H1 (cell line): ENCODE data around the gene CST11. TPM values are rescaled to one million over a fixed set of nuclear protein-coding genes. Genes with fewer than 3 reads are reported as not detected.
A peak's percentile ranks its signal among the peaks of the same experiment; 100 is the strongest.

Source experiments
- CTCF ChIA-PET: fragments of 300-600 bp; sonication (Branson Sonifier 250); formaldehyde crosslinking; loops from one replicate; lab custom pipeline; 2021; ENCODE audit not compliant: partially characterized antibody; lab: Charles Lee
- POLR2A ChIA-PET: fragments of 300-600 bp; sonication (Branson Sonifier 250); formaldehyde crosslinking; loops from one replicate; lab custom pipeline; 2021; ENCODE audit warnings: inconsistent platforms; ENCODE audit not compliant: partially characterized antibody; lab: Charles Lee
- DNase-seq, 2 experiments: peaks; one replicate each; pipeline versions ENCODE4 v3.0.0 to v3.0.0-alpha.2; 2010 to 2022; ENCODE audit warnings: low spot score in 2 of 2, low read depth in 1 of 2, mixed read lengths in 1 of 2
- FAIRE-seq: peaks from 2 replicates; lab custom pipeline; 2011; peaks lifted over from hg19 to GRCh38; lab: Jason Lieb, UNC
- H2AFZ ChIP-seq: 2 replicates; pipeline ENCODE4 v1.8.1; 2012; ENCODE audit warnings: low read length, inconsistent platforms
- H2AK5ac ChIP-seq: 2 replicates; pipeline ENCODE4 v1.6.1; 2013; ENCODE audit warnings: low read depth, low read length
- H2BK120ac ChIP-seq: replicated peaks from 2 replicates; pipeline ENCODE3; 2013; ENCODE audit warnings: low read depth, low read length, inconsistent platforms
- H2BK12ac ChIP-seq: 2 replicates; pipeline ENCODE4 v1.6.1; 2013; ENCODE audit warnings: low read depth, low read length
- H2BK15ac ChIP-seq: 2 replicates; pipeline ENCODE4 v1.6.1; 2013; ENCODE audit warnings: low read length
- H2BK20ac ChIP-seq: 2 replicates; pipeline ENCODE4 v1.6.1; 2013; ENCODE audit warnings: low read length
- H2BK5ac ChIP-seq: 2 replicates; pipeline ENCODE4 v1.6.1; 2013; ENCODE audit warnings: low read depth, low read length
- H3K14ac ChIP-seq: 2 replicates; pipeline ENCODE4 v1.6.1; 2013; ENCODE audit warnings: inconsistent platforms; ENCODE audit not compliant: insufficient read length
- H3K18ac ChIP-seq: 2 replicates; pipeline ENCODE4 v1.6.1; 2013; ENCODE audit warnings: low read length; ENCODE audit errors: extremely low read depth
- H3K23ac ChIP-seq: 2 replicates; pipeline ENCODE4 v1.6.1; 2013; ENCODE audit warnings: inconsistent platforms; ENCODE audit not compliant: insufficient read length
- H3K23me2 ChIP-seq: 2 replicates; pipeline ENCODE4 v1.6.1; 2013; ENCODE audit warnings: low read depth, low read length
- H3K27ac ChIP-seq: 2 replicates; pipeline ENCODE4 v1.6.1; 2011; ENCODE audit warnings: low read depth, low read length, inconsistent platforms
- H3K27me3 ChIP-seq, 4 experiments: replicated peaks in 1 of 4; 1 replicate in 1 of 4; 2 replicates in 3 of 4; pipeline versions ENCODE4 v1.6.1 to v1.8.1; 2011 to 2013; ENCODE audit warnings: low read length in 3 of 4, mild to moderate bottlenecking in 3 of 4, inconsistent platforms in 2 of 4, mixed read lengths in 2 of 4, moderate library complexity in 1 of 4; ENCODE audit not compliant: control insufficient read depth in 3 of 4, insufficient read depth in 3 of 4; ENCODE audit errors: extremely low read depth in 1 of 4
- H3K36me3 ChIP-seq, 4 experiments: 2 replicates each; pipeline versions ENCODE4 v1.6.1 to v1.8.1; 2011 to 2013; ENCODE audit warnings: mild to moderate bottlenecking in 4 of 4, low read length in 3 of 4, moderate library complexity in 2 of 4, control low read depth in 1 of 4, inconsistent platforms in 1 of 4; ENCODE audit not compliant: insufficient read depth in 4 of 4, control insufficient read depth in 2 of 4
- H3K4ac ChIP-seq: replicated peaks from 2 replicates; pipeline ENCODE3; 2013; ENCODE audit warnings: low read length, low read depth, mixed read lengths, inconsistent platforms; ENCODE audit not compliant: insufficient read length
- H3K4me1 ChIP-seq, 4 experiments: replicated peaks in 1 of 4; 1 replicate in 1 of 4; 2 replicates in 3 of 4; pipeline versions ENCODE4 v1.6.1 to v1.8.1; 2011 to 2013; ENCODE audit warnings: low read length in 3 of 4, inconsistent platforms in 2 of 4, mixed read lengths in 1 of 4; ENCODE audit not compliant: insufficient read depth in 4 of 4, control insufficient read depth in 3 of 4
- H3K4me2 ChIP-seq, 2 experiments: 2 replicates each; pipeline versions ENCODE4 v1.6.1 to v1.8.1; 2011 to 2013; ENCODE audit warnings: low read depth in 2 of 2, low read length in 2 of 2, control low read depth in 1 of 2, inconsistent platforms in 1 of 2, mild to moderate bottlenecking in 1 of 2; ENCODE audit not compliant: insufficient read depth in 1 of 2
- H3K4me3 ChIP-seq, 4 experiments: fragments of 200-600, 300-600 bp in 1 of 4; sonication (generic), shearing (Covaris generic), sonication (Bioruptor Twin) in 1 of 4; 2 replicates each; pipeline versions ENCODE4 v1.5.1 to v1.8.1; 2011 to 2016; ENCODE audit warnings: low read length in 4 of 4, low read depth in 3 of 4, control low read depth in 2 of 4, inconsistent platforms in 2 of 4, mild to moderate bottlenecking in 2 of 4, mixed read lengths in 1 of 4, moderate library complexity in 1 of 4; ENCODE audit not compliant: insufficient read depth in 2 of 4; ENCODE audit errors: extremely low read depth in 1 of 4
- H3K56ac ChIP-seq: replicated peaks from 2 replicates; pipeline ENCODE3; 2013; ENCODE audit warnings: low read depth, mild to moderate bottlenecking, mixed read lengths, low read length, inconsistent platforms; ENCODE audit not compliant: insufficient read length
- H3K79me1 ChIP-seq: 2 replicates; pipeline ENCODE4 v1.6.1; 2013; ENCODE audit warnings: low read depth, low read length, control low read depth
- H3K79me2 ChIP-seq, 2 experiments: 2 replicates each; pipeline versions ENCODE4 v1.6.1 to v1.8.1; 2012 to 2013; ENCODE audit warnings: low read length in 2 of 2, mild to moderate bottlenecking in 2 of 2, inconsistent platforms in 1 of 2; ENCODE audit not compliant: insufficient read depth in 2 of 2, control insufficient read depth in 1 of 2
- H3K9ac ChIP-seq, 4 experiments: replicated peaks in 1 of 4; 1 replicate in 1 of 4; 2 replicates in 3 of 4; pipeline versions ENCODE4 v1.6.1 to v1.8.1; 2011 to 2013; ENCODE audit warnings: low read depth in 3 of 4, low read length in 3 of 4, control low read depth in 2 of 4, mild to moderate bottlenecking in 2 of 4, moderate library complexity in 2 of 4, inconsistent platforms in 1 of 4; ENCODE audit errors: extremely low read depth in 1 of 4
- H3K9me3 ChIP-seq, 2 experiments: 2 replicates each; pipeline versions ENCODE4 v1.6.1 to v1.8.1; 2012 to 2013; ENCODE audit warnings: mild to moderate bottlenecking in 2 of 2, moderate library complexity in 2 of 2, control low read depth in 1 of 2, inconsistent platforms in 1 of 2, low read depth in 1 of 2, low read length in 1 of 2, mixed read lengths in 1 of 2; ENCODE audit not compliant: insufficient read depth in 2 of 2
- H4K20me1 ChIP-seq, 2 experiments: replicated peaks in 1 of 2; 2 replicates each; pipeline versions ENCODE3 to v1.8.1; 2011 to 2013; ENCODE audit warnings: inconsistent platforms in 2 of 2, low read length in 2 of 2, mild to moderate bottlenecking in 1 of 2; ENCODE audit not compliant: insufficient read depth in 2 of 2, control insufficient read depth in 1 of 2
- H4K5ac ChIP-seq: 2 replicates; pipeline ENCODE4 v1.6.1; 2013; ENCODE audit warnings: low read length, low read depth, mixed read lengths, inconsistent platforms; ENCODE audit not compliant: insufficient read length
- H4K8ac ChIP-seq: 2 replicates; pipeline ENCODE4 v1.8.0; 2013; ENCODE audit warnings: mild to moderate bottlenecking, moderate library complexity, low read length, inconsistent platforms; ENCODE audit not compliant: insufficient read depth; ENCODE audit errors: extremely low read depth
- H4K91ac ChIP-seq: replicated peaks from 2 replicates; pipeline ENCODE3; 2013; ENCODE audit warnings: low read length, mixed read lengths, inconsistent platforms; ENCODE audit not compliant: insufficient read length
- CHD1 ChIP-seq: IDR thresholded peaks from 2 replicates; pipeline ENCODE4 v1.6.1; 2012; ENCODE audit warnings: low read depth, low read length, improper control_type of control experiment
- E2F6 ChIP-seq: IDR thresholded peaks from 2 replicates; pipeline ENCODE4 v1.6.1; 2012; ENCODE audit warnings: inconsistent platforms
- HDAC2 ChIP-seq, 2 experiments: fragments of 300-600 bp in 1 of 2; sonication (generic) in 1 of 2; IDR thresholded peaks; 2 replicates each; pipeline ENCODE4 v1.6.1; 2011 to 2012; ENCODE audit warnings: low read depth in 2 of 2, low read length in 2 of 2, mild to moderate bottlenecking in 2 of 2, moderate library complexity in 2 of 2, borderline replicate concordance in 1 of 2, inconsistent platforms in 1 of 2
- JUND ChIP-seq: IDR thresholded peaks from 2 replicates; pipeline ENCODE4 v1.6.1; 2011; ENCODE audit warnings: mild to moderate bottlenecking, improper control_type of control experiment, low read length
- MAFK ChIP-seq: IDR thresholded peaks from 2 replicates; pipeline ENCODE4 v1.6.1; 2012; ENCODE audit warnings: low read depth, mild to moderate bottlenecking, improper control_type of control experiment, low read length
- SAP30 ChIP-seq: fragments of 300-600 bp; sonication (generic); IDR thresholded peaks from 2 replicates; pipeline ENCODE4 v1.7.1; 2012; ENCODE audit warnings: low read length, moderate library complexity, mild to moderate bottlenecking, inconsistent platforms; ENCODE audit not compliant: insufficient read depth, insufficient replicate concordance
- YY1 ChIP-seq: IDR thresholded peaks from 2 replicates; pipeline ENCODE4 v1.6.1; 2011; ENCODE audit warnings: low read depth, mild to moderate bottlenecking, low read length
- WGBS, 2 experiments: shearing (Covaris generic) in 1 of 2; methylation state at CpG; one replicate each; pipeline versions ENCODE4 v1.1.6 to v1.1.7; 2013 to 2015; ENCODE audit warnings: low lambda C conversion rate in 2 of 2, mixed read lengths in 2 of 2, inconsistent platforms in 1 of 2, low coverage in 1 of 2, missing lambda C conversion rate in 1 of 2; ENCODE audit not compliant: insufficient replicate concordance in 2 of 2, insufficient coverage in 1 of 2, insufficient read length in 1 of 2; ENCODE audit errors: extremely low coverage in 1 of 2, missing lambda C conversion rate in 1 of 2; 5-methylcytosine and 5-hydroxymethylcytosine counted together
- polyA plus RNA-seq, 7 experiments: library from polyadenylated mRNA; depleted of rRNA in 3 of 7; stranded (reverse) in 5 of 7; unstranded in 2 of 7; fragments of >200 nt in 5 of 7; fragments of 200-250 nt in 2 of 7; gene quantifications; 1 replicate in 5 of 7; 2 replicates in 1 of 7; 4 replicates in 1 of 7; pipeline versions ENCODE4 v1.2.1 to v1.2.3, GENCODE V29; 2011 to 2013; ENCODE audit warnings: missing spikeins in 2 of 7, mixed read lengths in 2 of 7
- total RNA-seq: library from RNA; stranded (reverse); fragmentation: NEBNext Ultra II Directional; extraction: Animal tissue kit (Norgen Biotek cat#: 25700); gene quantifications from 2 replicates; pipeline ENCODE4 v1.2.1, GENCODE V29; 2021
- TF ChIP-seq, protein P1 (sequence below): IDR thresholded peaks from 2 replicates; pipeline ENCODE4 v1.6.1; 2011; ENCODE audit warnings: low read depth, mild to moderate bottlenecking, low read length; ENCODE audit not compliant: insufficient read depth
- TF ChIP-seq, protein P2 (sequence below), 3 experiments: IDR thresholded peaks; 1 replicate in 2 of 3; 2 replicates in 1 of 3; pipeline versions ENCODE4 v1.5.1 to v1.6.1; 2011; ENCODE audit warnings: low read length in 3 of 3, mild to moderate bottlenecking in 3 of 3, inconsistent platforms in 2 of 3, low read depth in 1 of 3, moderate library complexity in 1 of 3; ENCODE audit not compliant: insufficient read depth in 1 of 3; ENCODE audit errors: control extremely low read depth in 1 of 3

CST11 gene
- total and polyA plus RNA-seq, 2 of the 8 experiments (the other 6 are each of a cell fraction or from before 2014, with no cell fraction given), result 2.0 TPM; not detected in 1

DNA sequence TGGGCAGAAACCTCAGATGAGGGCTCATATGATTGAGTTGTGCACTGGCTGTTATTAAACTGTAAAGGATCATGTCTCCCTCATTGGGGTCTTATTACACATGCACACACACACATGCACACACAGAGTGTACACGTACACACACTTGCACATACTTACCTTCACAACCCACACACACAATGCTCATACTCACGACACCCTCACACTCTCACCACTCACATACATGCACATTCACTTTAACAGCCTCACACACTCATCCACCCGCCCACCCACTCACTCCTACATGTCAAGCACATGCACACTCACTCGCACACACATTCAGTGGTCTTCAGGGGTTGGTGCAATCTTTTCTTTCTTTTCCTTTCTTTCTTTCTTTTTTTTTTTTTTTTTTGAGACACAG, 7.8 kb downstream of the CST11 start:
- no peak overlapping the region for H3K4ac ChIP-seq
- CTCF ChIA-PET, result interaction anchor here (0.9 to 18.9 kb wide), 10 partner anchors 9 to 223 kb away, joined by 3 to 328 read pairs (median 11); partner anchors contain the start of gene CST9
- 91% methylated on average over 3 of the region's 4 CpGs; no CpG with 5 or more reads in 1 of the 2 experiments for WGBS, 2 experiments
- TF ChIP-seq, protein P1, sequence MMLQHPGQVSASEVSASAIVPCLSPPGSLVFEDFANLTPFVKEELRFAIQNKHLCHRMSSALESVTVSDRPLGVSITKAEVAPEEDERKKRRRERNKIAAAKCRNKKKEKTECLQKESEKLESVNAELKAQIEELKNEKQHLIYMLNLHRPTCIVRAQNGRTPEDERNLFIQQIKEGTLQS, result no peak
- no peak for TF ChIP-seq SAP30
- TF ChIP-seq MAFK, result no peak
- no peak for TF ChIP-seq HDAC2 (IDR thresholded peaks at IDR 0.05; ENCODE audit: borderline replicate concordance in 1 of 2, low read depth in 2 of 2, low read length in 2 of 2)
- no peak for TF ChIP-seq YY1
- no peak for TF ChIP-seq JUND
- no peak for TF ChIP-seq E2F6
- no peak for TF ChIP-seq CHD1
- TF ChIP-seq, protein P2, sequence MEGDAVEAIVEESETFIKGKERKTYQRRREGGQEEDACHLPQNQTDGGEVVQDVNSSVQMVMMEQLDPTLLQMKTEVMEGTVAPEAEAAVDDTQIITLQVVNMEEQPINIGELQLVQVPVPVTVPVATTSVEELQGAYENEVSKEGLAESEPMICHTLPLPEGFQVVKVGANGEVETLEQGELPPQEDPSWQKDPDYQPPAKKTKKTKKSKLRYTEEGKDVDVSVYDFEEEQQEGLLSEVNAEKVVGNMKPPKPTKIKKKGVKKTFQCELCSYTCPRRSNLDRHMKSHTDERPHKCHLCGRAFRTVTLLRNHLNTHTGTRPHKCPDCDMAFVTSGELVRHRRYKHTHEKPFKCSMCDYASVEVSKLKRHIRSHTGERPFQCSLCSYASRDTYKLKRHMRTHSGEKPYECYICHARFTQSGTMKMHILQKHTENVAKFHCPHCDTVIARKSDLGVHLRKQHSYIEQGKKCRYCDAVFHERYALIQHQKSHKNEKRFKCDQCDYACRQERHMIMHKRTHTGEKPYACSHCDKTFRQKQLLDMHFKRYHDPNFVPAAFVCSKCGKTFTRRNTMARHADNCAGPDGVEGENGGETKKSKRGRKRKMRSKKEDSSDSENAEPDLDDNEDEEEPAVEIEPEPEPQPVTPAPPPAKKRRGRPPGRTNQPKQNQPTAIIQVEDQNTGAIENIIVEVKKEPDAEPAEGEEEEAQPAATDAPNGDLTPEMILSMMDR (IDR thresholded peaks at IDR 0.05; ENCODE audit: control extremely low read depth in 1 of 3, insufficient read depth in 1 of 3, low read depth in 1 of 3, low read length in 3 of 3), result no peak

More for the DNA sequence above, 7.8 kb downstream of the CST11 start:
- Histone ChIP-seq H3K56ac (no peak overlapping the region), H3K9me3 (no peaks in the 10 kb centered on the region), H4K20me1 (no peaks in the 10 kb centered on the region), H3K36me3 (no peaks in the 10 kb centered on the region), H2BK120ac (no peak overlapping the region), H2BK20ac (0 out of 2 replicates have a peak overlapping the region, but pooled peaks have one; percentile 87), H3K9ac (no peak overlapping the region), H3K27me3 (no peaks in the 10 kb centered on the region), H2BK5ac (no peak overlapping the region; the same call in 1 of the 2 replicates), H2AK5ac (peak overlapping the region; percentile 87; the same call in 1 of the 2 replicates), H4K8ac (no peak overlapping the region), H2BK15ac (0 out of 2 replicates have a peak overlapping the region, but pooled peaks have one; percentile 83), H3K79me1 (no peaks in the 10 kb centered on the region), H3K14ac (no peak overlapping the region), H3K23me2 (peaks cover 2% of the 10 kb centered on the region; the same call in 1 of the 2 replicates), H3K4me2 (no peak overlapping the region), H3K23ac (no peak overlapping the region), H3K79me2 (no peaks in the 10 kb centered on the region), H3K18ac (no peak overlapping the region), H3K4me3 (no peak overlapping the region), H2BK12ac (peak overlapping the region; percentile 98; the same call in 1 of the 2 replicates), H3K27ac (no peak overlapping the region), H3K4me1 (no peaks in the 10 kb centered on the region; a peak in 1 of 7 replicates), H4K91ac (peak overlapping the region; percentile 75), H4K5ac (no peak overlapping the region), H2AFZ (no peak overlapping the region)
- FAIRE-seq, result no peak
- DNase-seq, result no peak
- POLR2A ChIA-PET, result no interaction called here
